Stimulated activated CD4-positive, alpha-beta T cell treated with anti-CD3 and anti-CD28 coated beads, TNF-alpha, amount 100 ng/mL, for 48 hours (primary cell): ENCODE results near the gene SYNJ1.
"Not testable (repeated sequence)": the region's sequence is repeated elsewhere in the genome, so short reads cannot be mapped to it uniquely, and the experiment has no call there.

Experiments used
- DNase-seq, 3 donors: peaks; one replicate each; pipeline ENCODE4 v3.0.0-alpha.2; 2020; ENCODE audit warnings: low read depth in 3 of 3

SYNJ1 gene

DNA sequence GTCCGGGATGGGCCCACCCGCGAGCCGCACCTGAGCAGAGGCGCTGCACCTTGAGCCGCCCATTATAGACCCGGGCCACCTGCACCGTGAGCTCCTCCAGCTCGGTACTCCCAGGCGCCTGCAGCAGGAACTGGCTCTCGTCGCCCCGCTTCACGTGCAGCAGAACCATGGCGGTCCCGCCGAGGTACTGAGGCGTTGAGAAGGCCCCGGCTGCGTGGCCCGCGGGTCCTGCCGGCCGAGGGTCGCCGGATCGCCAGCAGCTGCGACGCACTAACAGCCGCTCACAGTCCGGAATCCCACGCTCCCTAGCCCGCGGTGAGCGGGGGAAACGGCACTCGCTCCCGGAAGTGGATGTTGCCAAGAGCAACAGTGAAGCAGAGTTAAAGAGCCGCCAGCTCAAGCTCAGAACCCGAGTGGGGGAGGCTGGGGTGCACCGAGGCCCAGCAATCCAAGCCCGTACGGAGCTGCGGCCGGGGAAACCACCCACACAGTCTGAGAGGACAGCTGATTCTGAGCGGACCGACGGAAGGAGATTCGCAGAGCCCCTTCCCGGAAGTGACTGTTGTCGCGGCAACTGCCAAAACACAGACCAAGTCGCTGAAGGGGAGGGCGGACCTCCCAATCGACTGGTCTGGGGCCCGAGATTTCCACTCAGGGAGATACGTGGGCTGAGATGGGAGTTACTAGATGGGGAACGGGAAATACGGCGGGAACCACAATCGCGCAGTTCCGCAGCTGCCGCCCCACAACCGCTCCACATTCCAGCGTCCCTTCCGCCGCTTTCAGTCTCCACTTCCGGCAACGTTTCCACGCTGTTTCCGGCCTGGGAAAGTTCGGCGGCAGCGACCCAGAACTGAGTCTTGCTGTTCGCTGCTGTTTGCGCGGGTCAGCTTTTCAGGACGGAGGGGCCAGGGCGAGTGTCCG is 115.5 kb downstream of the SYNJ1 start, which contains the start of gene CFAP298:
Gene CFAP298 (minus strand): TSS at position 303 of the 924 bp plus-strand sequence. CDS start 134 bp downstream, at position 169.
- peak; percentile 67 to 85 (median 76) for DNase-seq

GRCh38 chr21:32611471-32611997 is 116.3 kb downstream of the SYNJ1 start:
- DNase-seq: peak in 2 of 3 donors; percentile 10 to 21

DNA sequence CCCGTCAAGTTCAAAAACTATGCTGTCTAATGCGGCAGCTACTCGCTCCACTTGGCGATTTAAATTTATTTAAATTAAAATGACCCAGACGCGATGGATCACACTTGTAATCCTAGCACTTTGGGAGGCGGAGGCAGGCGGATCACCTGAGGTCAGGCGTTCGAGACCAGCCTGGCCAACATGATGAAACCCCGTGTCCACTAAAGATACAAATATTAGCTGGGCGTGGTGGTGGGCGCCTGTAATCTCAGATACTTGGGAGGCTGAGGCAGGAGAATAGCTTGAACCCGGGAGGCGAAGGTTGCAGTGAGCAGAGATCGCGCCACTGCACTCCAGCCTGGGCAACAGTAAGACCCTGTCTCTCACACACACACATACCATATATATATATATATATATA is 116.9 kb downstream of the SYNJ1 start:
- DNase-seq: not testable (repeated sequence)

GRCh38 chr21:32608851-32609250 is 119.0 kb downstream of the SYNJ1 start:
- DNase-seq: no peak

- no peak for DNase-seq
Measured at GRCh38 chr21:32605469-32605868, 122.3 kb downstream of the SYNJ1 start.

GRCh38 chr21:32604464-32604863 is 123.3 kb downstream of the SYNJ1 start:
- DNase-seq: no peak

DNA sequence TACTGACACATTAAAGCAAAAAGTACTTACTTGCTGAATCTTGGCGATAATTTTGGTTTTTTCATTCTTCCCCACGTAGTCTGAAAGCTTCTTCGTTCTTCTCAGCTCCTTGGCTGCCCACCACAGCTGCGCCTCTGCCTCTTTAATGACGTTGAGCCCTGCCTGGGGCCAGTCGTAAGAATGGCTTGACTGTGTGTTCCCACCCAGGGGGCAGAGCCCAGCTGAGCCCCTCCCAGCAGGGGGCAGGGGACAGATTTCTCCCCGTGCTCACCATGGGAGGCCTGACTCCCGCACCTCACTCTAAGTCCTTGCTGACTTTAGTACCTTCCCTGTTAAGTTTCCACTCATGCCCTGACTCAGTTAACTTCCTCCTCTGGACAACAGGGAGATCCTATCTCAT is 124.7 kb downstream of the SYNJ1 start:
- DNase-seq: no peak

DNA sequence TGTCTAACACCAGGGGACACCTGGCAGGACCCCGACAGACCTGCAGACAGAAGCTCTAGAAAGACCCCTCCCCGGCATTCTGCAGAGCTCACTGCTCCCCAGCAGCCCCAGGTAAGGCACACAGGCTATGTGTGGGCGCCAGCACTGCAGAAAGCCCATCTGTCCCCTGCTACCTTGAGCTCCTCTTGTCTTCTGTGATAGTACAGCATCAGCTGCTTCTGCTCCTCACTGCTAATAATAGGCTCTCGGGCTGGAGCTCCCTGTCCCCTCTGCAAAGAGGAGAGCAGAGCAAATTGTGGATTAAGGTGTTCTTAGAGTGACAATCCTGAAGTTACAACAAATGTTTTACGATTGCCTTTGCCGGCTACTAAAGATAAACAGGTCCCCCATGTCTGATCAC is 125.7 kb downstream of the SYNJ1 start:
- DNase-seq: no peak

- DNase-seq: no peak
Measured at GRCh38 chr21:32599526-32599925, 128.3 kb downstream of the SYNJ1 start.

DNA sequence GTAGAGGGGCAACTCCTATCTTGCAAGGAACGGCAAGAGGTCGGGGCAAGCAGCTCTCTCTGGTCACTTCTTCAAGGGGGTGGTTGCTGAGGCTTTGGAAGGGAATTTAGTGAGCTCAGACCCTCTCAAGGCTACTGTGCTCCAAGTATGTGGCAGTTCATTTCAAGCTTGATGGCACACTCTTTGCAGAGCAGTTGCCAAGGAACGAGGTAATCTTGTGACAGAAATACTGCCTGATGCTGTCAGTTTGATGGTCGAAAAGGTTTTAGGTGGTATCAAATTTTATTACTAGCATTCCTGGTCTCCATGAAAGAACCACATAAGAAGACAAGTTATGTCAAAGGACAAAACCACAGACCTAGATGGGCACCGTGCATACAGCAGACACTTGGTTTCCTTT is 128.7 kb downstream of the SYNJ1 start:
- DNase-seq: no peak

DNA sequence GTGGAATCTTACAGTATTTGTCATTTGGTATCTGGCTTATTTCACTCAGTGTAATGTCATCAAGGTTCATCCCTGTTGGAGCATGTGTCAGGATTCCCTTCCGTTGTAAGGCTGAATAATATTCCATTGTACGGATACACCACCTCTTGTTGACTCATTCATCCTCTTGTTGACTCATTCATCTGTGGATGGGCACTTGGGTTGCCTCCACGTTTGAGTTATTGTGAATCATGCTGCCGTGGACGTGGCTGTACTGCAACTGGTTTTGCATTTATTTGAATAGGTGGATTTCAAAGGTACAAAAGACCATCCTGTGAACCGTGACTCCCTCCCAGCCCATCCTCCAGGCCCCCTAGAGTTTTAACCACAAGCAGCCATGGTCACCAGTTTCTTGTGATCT is 130.6 kb downstream of the SYNJ1 start:
- DNase-seq: no peak

DNA sequence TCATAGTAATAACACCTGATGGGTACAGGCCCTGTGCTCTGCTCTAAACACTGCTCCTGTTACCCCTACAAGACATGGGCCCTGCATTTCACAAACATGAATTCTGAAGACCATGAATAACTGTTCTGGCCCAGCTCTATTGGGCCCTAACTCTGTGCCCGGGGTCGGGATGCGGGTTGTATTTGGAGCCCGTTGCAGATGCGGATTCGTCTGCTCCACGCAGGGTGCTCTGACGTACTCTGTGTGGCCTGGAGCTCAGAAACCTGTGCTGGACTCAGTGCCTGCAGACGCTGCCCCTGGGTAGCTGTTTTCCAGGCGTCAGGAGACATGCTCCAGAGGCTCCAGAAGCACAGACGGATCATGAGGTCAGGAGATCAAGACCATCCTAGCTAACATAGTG is 132.4 kb downstream of the SYNJ1 start:
- no peak for DNase-seq

DNA sequence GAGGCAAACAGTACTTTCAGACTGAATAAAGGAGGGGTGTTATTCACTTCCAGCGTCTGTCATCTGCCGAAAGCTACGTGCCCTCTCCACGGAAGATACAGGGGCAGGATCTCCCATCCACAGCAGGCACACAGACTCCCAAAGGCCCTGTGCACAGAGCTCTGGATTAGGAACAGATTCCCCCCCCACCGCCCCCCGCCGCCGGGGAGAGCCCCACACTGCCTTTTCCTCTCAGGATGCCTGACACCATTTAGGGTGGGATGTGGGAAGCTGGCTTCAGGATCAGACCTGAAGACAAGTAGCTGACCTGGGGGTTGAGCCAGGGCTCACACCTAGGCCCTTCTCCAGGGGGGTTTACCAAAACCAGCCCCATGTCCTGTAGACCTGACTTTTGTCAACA is 134.1 kb downstream of the SYNJ1 start:
- DNase-seq: no peak

- no peak for DNase-seq
Measured at GRCh38 chr21:32592929-32593502, 134.8 kb downstream of the SYNJ1 start.

GRCh38 chr21:32590130-32590529 is 137.7 kb downstream of the SYNJ1 start:
- no peak for DNase-seq

DNA sequence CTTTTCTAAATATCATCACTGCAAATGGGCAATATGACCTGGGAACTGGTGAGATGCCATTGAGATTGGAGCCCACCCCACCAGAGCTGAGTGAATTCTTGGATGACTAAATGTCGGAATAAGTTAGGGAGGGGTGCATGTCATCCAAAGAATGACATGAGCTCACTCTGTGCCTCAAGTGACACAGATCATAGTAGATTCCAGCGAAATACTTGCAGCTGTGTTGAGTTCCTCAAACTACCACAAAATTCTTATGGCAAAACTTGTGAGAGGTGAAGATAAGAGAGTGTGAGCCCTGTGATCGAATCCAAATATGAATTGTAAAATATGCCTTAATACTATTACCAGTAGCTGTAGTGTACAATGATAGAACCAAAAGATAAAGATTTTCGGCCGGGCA is 140.2 kb downstream of the SYNJ1 start:
- no peak for DNase-seq

DNA sequence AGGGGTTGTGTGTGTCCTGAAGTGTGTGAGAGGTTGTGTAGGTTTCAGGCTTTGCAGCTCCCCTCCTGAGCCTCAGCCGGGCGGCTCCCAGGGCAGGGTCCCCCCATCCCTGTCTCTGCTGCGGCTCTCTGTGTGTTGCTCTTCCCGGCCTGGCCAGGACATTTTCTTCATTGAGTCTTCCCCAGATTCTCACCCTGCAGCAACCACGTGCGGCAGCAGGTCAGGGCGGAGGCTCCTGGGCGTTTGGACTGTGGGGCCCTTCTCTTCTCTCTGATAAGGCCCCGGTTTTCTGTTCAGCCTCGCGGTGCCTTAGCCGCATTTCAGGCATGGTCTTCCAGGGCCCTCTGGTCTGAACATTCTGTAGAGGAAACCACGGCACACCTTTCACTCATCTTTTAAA is 140.7 kb downstream of the SYNJ1 start:
- DNase-seq: no peak

GRCh38 chr21:32585970-32586369 is 141.8 kb downstream of the SYNJ1 start:
- DNase-seq: no peak

GRCh38 chr21:32585042-32585710 is 142.6 kb downstream of the SYNJ1 start, which contains the start of gene TCP10L:
TSS of gene TCP10L (minus strand) at chr21:32585523. CDS start at chr21:32584304, 1,219 bp downstream.
- no peak for DNase-seq

DNA sequence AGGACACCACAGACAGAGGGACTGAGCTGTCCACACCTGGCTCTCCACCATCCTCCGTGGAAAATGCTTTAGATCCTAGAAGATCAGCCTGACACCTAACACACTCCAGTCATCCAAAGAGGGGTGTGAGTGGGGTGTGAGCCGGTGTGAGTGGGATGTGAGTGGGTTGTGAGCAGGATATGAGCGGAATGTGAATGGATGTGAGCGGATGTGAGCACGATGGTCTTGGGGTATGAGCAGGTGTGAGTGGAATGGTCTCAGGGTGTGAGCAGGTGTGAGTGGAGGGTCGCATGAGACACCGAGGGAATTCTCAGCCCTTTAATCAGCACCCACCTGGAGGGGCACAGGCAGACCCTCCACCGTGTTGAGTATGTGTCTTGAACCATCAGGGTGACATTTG is 143.3 kb downstream of the SYNJ1 start:
- no peak for DNase-seq

GRCh38 chr21:32581732-32582131 is 146.1 kb downstream of the SYNJ1 start:
- DNase-seq: no peak

DNA sequence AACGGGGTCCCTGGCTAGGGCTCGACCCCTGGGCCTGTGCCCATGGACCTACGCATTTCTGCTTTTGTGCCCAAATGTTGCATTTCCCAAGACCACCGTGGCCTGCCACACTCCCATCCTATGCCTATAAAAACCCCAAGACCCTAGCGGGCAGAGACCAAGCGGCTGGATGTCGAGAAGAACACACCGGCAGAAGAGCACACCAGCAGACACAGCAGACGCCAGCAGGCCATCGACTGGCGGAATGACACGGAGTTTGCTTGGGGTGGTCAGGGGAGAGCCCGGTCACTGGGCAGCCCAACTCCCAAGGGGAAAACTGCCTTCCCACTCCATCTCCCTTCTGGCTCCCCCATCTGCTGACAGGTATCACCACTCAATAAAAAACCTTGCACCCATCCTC is 146.9 kb downstream of the SYNJ1 start:
- no peak for DNase-seq
